ENCODE measurements around the gene UTP4.

The UTP4 gene

DNA sequence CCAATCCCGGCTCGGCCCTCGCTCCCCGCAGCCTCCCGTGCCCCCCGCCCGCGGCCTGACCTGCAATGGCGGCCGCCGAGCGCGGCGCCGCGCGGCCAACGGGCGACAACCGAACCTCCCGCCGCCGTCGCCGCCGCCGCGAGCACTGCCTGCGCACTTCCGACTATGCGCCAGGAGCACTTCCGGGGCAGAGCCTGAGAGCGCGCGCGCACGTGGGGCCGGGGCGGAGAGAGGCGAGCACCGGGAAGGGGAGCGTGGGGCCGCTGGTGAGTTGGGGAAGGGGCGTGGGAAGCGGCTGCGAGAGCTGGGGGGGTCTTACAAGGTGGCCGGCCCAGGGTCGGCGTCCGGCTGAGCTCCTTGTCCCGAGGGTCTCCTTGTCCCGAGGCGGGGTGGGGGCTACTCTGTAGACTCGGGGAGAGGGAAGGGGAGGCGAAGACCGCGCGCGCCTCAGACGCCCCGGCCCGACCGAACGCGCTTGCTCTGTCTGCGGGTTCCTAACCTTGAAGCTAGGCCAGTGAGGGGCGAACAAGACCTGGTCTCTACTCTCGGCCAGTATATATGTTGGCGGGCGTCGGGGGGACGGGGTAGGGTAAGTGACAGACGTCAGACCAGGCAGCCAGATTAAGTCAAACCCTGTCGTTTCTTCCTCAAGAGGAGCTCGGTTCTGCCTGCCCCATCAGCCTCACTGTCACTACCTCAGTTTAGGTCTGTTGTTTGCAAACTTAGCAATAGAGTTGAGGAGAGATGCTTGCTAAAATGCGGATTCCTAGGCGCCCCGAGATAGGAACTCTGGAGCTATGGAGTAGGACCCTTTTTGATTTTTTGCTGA lies at the start of gene UTP4, which contains the start of gene CHTF8:
UTP4 (plus strand) TSS at position 226 of the 829 bp plus-strand sequence. CDS start 811 bp downstream, outside the sequence.
CHTF8 (minus strand) TSS at position 165 of the 829 bp plus-strand sequence. CDS start 11,130 bp downstream, outside the sequence.
- peak within 1 kb of the TSS; percentile 89 for H2AFZ ChIP-seq (ENCODE audit: low read depth, low read length)
- peak within 1 kb of the TSS; percentile 95 for H3K27ac ChIP-seq (ENCODE audit: low read length)
- H3K36me3 ChIP-seq (ENCODE audit: insufficient read depth, low read length): peaks cover 57% of the 10 kb centered on the region

GRCh38 chr16:69083306-69083941 lies 49.0 kb upstream of the UTP4 start:
- no peak for ATAC-seq (ENCODE audit: insufficient read depth, low read depth)
- Histone ChIP-seq H3K79me2 (ENCODE audit: insufficient read depth, low read length) (no peaks in the 10 kb centered on the region), H3K4me3 (ENCODE audit: low read depth in 1 of 2, low read length in 2 of 2) (no peak overlapping the region), H2AFZ (ENCODE audit: low read depth, low read length) (no peak overlapping the region), H3K9me3 (ENCODE audit: insufficient read depth, low read length, severe bottlenecking) (no peaks in the 10 kb centered on the region), H3K27me3 (ENCODE audit: insufficient read depth, low read length, poor library complexity) (no peaks in the 10 kb centered on the region), H3K4me1 (ENCODE audit: insufficient read depth, low read length) (peaks cover 7% of the 10 kb centered on the region), H3K36me3 (ENCODE audit: insufficient read depth, low read length) (peaks cover 7% of the 10 kb centered on the region; the same call in 1 of the 2 replicates), H3K27ac (ENCODE audit: low read length) (no peak overlapping the region), H3K4me2 (ENCODE audit: insufficient read depth, low read length) (no peak overlapping the region), H3K9ac (ENCODE audit: low read depth, low read length) (no peak overlapping the region), H4K20me1 (ENCODE audit: insufficient read depth, low read length) (no peaks in the 10 kb centered on the region)
- peak; percentile 30 for TF ChIP-seq CTCF (IDR thresholded peaks at IDR 0.05; ENCODE audit: borderline replicate concordance, extremely low read depth, low read length, poor library complexity, severe bottlenecking)
- TF ChIP-seq EZH2 (IDR thresholded peaks at IDR 0.05; ENCODE audit: borderline replicate concordance, low read depth, low read length, severe bottlenecking): no peak
- DNase-seq: no peak

More for the DNA sequence above, at the start of gene UTP4, which contains the start of gene CHTF8:
- Histone ChIP-seq H3K79me2 (ENCODE audit: insufficient read depth, low read length) (peaks cover 97% of the 10 kb centered on the region), H3K27me3 (ENCODE audit: insufficient read depth, low read length, poor library complexity) (no peaks in the 10 kb centered on the region), H3K9ac (ENCODE audit: low read depth, low read length) (peak within 1 kb of the TSS; percentile 81), H3K4me1 (ENCODE audit: insufficient read depth, low read length) (peaks cover 40% of the 10 kb centered on the region), H3K4me2 (ENCODE audit: insufficient read depth, low read length) (peak within 1 kb of the TSS; percentile 94), H3K9me3 (ENCODE audit: insufficient read depth, low read length, severe bottlenecking) (no peaks in the 10 kb centered on the region), H4K20me1 (ENCODE audit: insufficient read depth, low read length) (peaks cover 34% of the 10 kb centered on the region), H3K4me3 (ENCODE audit: low read depth in 1 of 2, low read length in 2 of 2) (peak within 1 kb of the TSS; percentile 95)
- peak; percentile 90 for DNase-seq
- peak; percentile 90 for ATAC-seq (ENCODE audit: insufficient read depth, low read depth)
- no peak for TF ChIP-seq EZH2 (IDR thresholded peaks at IDR 0.05; ENCODE audit: borderline replicate concordance, low read depth, low read length, severe bottlenecking)
- no peak for TF ChIP-seq CTCF (IDR thresholded peaks at IDR 0.05; ENCODE audit: borderline replicate concordance, extremely low read depth, low read length, poor library complexity, severe bottlenecking)

DNA sequence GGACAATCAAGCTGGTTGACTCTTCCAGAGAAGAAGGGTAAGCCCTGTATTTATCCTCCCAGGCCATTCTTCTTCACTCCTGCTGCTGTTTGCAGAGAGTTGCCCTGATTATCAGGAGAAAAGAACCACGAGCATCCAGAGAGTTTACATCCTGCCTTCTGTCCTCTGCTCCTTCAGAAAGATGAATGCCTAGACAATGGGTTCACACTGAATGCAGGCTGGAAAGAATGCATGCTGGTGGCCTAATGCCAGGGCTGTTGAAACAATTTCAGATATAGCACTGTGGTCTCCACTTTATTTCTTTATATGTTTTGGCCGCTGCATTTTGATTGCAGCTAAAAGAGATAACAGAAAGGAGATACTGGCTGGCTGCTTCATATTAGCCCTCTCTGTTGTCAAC lies 48.2 kb upstream of the UTP4 start:
- TF ChIP-seq CTCF (IDR thresholded peaks at IDR 0.05; ENCODE audit: borderline replicate concordance, extremely low read depth, low read length, poor library complexity, severe bottlenecking) (no peak), EZH2 (IDR thresholded peaks at IDR 0.05; ENCODE audit: borderline replicate concordance, low read depth, low read length, severe bottlenecking) (no peak)
- DNase-seq (no peak), ATAC-seq (ENCODE audit: insufficient read depth, low read depth) (no peak)
- Histone ChIP-seq H3K36me3 (ENCODE audit: insufficient read depth, low read length) (peaks cover 7% of the 10 kb centered on the region; the same call in 1 of the 2 replicates), H4K20me1 (ENCODE audit: insufficient read depth, low read length) (no peaks in the 10 kb centered on the region), H3K9ac (ENCODE audit: low read depth, low read length) (no peak overlapping the region), H2AFZ (ENCODE audit: low read depth, low read length) (no peak overlapping the region), H3K27me3 (ENCODE audit: insufficient read depth, low read length, poor library complexity) (no peaks in the 10 kb centered on the region), H3K4me2 (ENCODE audit: insufficient read depth, low read length) (no peak overlapping the region), H3K9me3 (ENCODE audit: insufficient read depth, low read length, severe bottlenecking) (no peaks in the 10 kb centered on the region), H3K4me3 (ENCODE audit: low read depth in 1 of 2, low read length in 2 of 2) (no peak overlapping the region), H3K79me2 (ENCODE audit: insufficient read depth, low read length) (no peaks in the 10 kb centered on the region), H3K4me1 (ENCODE audit: insufficient read depth, low read length) (peaks cover 7% of the 10 kb centered on the region), H3K27ac (ENCODE audit: low read length) (no peak overlapping the region)

All from DND-41 (cell line).